Measurements from ENCODE around the gene GALNT9. TPM values are rescaled to one million over a fixed set of nuclear protein-coding genes. Genes with fewer than 3 reads are reported as not detected.

GALNT9 gene
- polyA plus RNA-seq, 1 of the 3 experiments (the other 2 are of a cell fraction), result not detected

GRCh38 chr12:132146772-132147422 lies 182.5 kb downstream of the GALNT9 start:
- H3K9me3 ChIP-seq, result no peaks in the 10 kb centered on the region
- no peak overlapping the region for H3K9ac ChIP-seq
- TF ChIP-seq SIN3A (IDR thresholded peaks at IDR 0.05; ENCODE audit: borderline replicate concordance, low read depth, low read length), result no peak
- H3K4me3 ChIP-seq (ENCODE audit: low read depth in 2 of 2, low read length in 1 of 2), result no peak overlapping the region
- no peak overlapping the region for H3K27ac ChIP-seq (ENCODE audit: low read depth in 2 of 2, low read length in 1 of 2)
- no peaks in the 10 kb centered on the region for H3K27me3 ChIP-seq (ENCODE audit: insufficient read depth)
- H4K20me1 ChIP-seq (ENCODE audit: insufficient read depth), result no peaks in the 10 kb centered on the region
- no peak overlapping the region for H3K4me2 ChIP-seq
- peaks cover 44% of the 10 kb centered on the region for H3K79me2 ChIP-seq (ENCODE audit: insufficient read depth)
- ChIA-PET POLR2A (interaction anchor here (1.1 kb wide), 1 partner anchor 14 kb away, joined by 3 read pairs; no protein-coding TSS in a partner anchor), CTCF (interaction anchor here (1.2 kb wide), 1 partner anchor 268 kb away, joined by 9 read pairs; no protein-coding TSS in a partner anchor)
- no peaks in the 10 kb centered on the region for H3K9me2 ChIP-seq
- peaks cover 0 to 22% of the 10 kb centered on the region in 2 experiments; a peak in 1 of 4 replicates for H3K4me1 ChIP-seq (ENCODE audit: control insufficient read depth in 1 of 2, insufficient read depth in 2 of 2, low read depth in 1 of 2, low read length in 1 of 2)
- H3F3A ChIP-seq (replicated peaks; ENCODE audit: insufficient read depth), result no peaks in the 10 kb centered on the region
- no peak overlapping the region for H2AFZ ChIP-seq (ENCODE audit: low read depth)
- H3K36me3 ChIP-seq (replicated peaks in 1 of 2; ENCODE audit: control insufficient read depth in 1 of 2, insufficient read depth in 2 of 2, low read length in 1 of 2), result peaks cover 0 to 25% of the 10 kb centered on the region in 2 experiments
- peak; percentile 10 for DNase-seq
- 87% methylated on average over 16 of the region's 19 CpGs for WGBS (ENCODE audit: low lambda C conversion rate)

Small RNAs within 50 kb of the gene (small RNA-seq; reads per million reads assigned to genes)
- gene AC138466.3, result 0 reads per million in 7 experiments

Other genes with a start within 250 kb of the GALNT9 start
- gene DDX51, start 185.3 kb downstream of the GALNT9 start, polyA plus RNA-seq (2012; rRNA removed), result 14.4 and 17.3 TPM in 2 replicates
- 8.3 and 12.9 TPM in 2 replicates for gene NOC4L, start 185.1 kb downstream of the GALNT9 start, polyA plus RNA-seq (2012; rRNA removed)
- gene FBRSL1, start 160.6 kb upstream of the GALNT9 start, polyA plus RNA-seq (2012; rRNA removed), result 3.3 and 5.5 TPM in 2 replicates

Data from SK-N-SH (cell line).